HG03108 (cell line): ENCODE measurements around the gene LTBP2.

Experiments used
- ATAC-seq: cut with Tn5 transposase; IDR thresholded peaks from one replicate; pipeline ENCODE4 v1.9.1; 2021; ENCODE audit warnings: moderate library complexity; ENCODE audit not compliant: unreplicated experiment

Gene LTBP2

DNA sequence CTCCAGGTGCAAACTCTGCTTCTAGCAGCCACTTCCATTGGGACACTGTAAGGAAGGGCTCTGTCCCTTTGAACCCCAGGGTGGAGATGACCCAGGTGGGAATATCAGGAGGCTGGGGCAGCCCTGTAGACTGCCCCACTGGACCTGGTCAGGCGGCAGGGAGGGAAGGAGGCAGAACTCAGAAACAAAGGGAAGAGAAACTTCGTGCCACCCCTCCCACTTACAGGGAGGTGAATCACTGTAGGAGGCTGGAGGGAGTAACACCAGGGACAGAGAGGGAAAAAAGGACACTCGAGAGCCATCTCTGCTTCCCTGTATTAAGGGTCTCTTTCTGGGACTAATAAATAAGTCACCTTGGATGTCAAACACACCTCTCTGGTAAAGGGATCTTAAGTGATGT, 81.0 kb downstream of the LTBP2 start:
- no peak for ATAC-seq

DNA sequence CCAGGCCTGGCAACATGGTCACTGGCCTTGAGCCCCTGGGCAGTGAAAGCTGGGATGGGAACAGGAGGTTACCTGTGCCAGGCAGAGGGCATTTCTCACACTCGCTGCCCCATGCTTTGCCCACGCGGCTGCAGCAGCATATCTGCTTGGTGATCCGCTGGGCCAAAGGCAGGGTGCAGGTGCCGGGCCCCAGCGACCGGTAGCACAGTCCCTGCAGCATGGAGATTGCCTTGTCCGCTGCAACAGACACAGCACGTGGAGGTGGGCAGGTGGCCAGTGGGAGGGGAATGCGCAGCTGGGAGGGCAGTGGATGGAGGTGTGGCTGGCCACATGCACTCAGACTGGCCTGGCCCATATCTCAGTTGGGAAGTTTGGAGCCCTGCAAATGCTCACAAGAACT, 83.2 kb downstream of the LTBP2 start:
- ATAC-seq, result no peak

DNA sequence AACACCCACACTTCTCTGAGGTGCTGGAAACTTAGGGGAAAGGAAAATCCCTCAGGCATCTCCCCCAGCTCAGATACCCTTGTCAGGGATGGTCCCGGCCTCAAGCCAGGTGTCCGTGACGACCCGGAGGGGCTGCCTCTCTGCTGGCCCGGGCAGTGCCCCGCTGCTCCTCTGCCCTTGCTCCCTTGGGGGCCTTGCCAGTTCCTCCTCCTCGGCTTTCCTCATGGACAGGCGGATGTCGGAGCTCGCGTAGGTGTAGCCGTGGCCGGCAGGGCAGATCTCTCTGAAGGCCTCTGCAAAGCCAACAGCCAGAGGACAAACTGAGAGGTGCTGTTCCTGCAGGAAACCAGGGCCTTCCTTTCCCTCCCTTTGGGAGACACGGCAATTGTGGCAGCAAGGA, 83.6 kb downstream of the LTBP2 start:
- no peak for ATAC-seq

DNA sequence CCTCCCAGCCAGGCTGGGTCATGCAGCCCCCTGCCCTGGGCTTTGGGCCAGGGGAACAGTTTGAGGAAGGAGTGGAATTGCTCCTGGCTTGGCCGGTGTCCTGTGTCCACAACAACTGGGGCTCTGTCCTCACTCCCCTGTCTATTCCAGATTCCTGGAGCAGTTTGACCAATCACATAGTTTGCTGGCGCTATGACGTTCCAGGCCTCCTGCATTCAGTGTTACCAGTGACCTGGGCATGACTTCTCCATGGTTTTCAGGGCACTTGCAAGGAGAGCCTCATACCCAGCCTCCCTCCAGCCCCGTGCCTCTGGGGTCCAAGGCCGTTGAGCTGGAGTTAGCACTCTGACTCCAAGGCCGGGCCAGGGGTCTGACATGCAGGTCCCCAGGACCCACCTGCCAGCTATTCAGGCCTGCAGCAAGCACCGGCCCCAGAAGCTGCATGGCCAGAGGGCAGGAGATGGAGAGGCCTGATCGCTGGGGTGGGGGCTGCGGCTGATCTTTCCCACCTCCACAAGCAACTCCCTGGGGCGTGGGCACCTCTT, 84.2 kb downstream of the LTBP2 start:
- ATAC-seq, result no peak

DNA sequence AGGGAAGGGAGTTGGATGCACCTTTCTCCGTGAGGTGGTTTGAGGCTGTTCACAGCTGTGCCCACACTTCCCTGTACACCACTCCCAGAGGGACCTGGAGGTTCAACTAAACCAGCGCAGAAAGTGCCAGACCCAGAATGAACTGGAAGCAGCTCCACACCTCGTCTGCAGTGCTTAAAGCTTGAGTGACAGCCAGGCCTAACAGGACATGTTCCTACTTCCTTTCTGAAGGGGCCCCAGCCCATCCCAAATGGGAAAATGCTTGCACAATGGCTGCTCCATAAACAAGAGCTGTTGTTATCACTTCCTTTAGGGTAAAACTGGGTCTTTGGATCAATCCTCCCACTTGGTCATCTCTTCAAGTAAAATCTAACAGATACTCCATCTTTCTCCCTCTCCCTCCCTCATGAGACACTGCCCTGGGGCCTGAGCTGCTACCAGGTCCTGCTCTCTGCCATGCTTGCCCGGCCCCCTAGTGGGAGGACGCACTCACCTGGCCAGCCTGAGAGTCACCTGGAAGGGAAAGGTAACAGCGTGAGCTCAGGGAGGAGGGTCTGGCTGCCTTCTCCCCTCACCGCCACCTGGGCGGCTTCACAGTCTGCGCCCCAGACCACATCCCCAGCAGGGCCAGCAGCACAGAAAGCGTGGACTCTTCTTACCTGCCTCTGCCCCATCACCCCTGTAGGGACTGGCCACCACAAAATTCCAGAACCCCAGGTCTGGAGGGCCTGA, 85.0 kb downstream of the LTBP2 start:
- ATAC-seq, result no peak

DNA sequence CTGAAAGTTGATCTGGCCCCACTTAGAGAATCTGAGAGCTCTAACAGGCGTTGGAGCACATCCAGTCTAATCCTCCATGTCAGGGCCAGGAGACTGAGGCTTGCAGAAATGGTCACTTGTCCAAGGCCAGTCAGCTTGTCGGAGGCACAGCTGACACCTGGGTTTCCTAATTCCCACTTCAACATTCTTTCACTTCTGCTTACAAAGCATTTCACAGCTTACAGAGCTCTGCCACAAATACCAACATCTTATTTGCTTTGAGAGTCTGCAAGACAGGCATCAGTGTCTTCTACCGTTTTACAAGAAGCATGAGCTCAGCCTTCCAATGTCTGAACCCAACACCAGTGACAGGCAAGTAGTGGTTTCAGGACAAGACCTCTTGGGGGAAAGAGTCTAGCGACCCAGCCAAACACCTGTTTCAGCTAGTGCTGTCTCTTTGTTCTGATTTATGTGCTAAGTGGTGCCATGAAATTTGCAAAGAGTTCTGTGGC, 86.6 kb downstream of the LTBP2 start:
- ATAC-seq, result no peak

DNA sequence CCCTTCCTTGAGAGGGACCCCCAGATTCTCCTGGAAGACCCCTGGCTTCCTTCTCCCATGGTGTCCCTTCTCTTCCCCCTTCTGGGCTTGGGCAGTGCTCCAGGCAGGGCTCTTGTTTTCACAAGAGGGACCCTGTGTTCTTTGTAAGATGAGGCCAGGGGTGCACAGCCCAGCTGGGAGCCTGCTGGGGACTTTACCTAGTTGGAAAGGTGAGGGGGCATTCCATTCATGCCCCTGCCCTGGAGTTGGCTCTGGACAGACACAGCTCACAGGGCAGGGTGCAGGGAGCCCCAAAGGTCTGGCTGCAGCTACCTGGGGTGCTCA, 87.3 kb downstream of the LTBP2 start:
- no peak for ATAC-seq

DNA sequence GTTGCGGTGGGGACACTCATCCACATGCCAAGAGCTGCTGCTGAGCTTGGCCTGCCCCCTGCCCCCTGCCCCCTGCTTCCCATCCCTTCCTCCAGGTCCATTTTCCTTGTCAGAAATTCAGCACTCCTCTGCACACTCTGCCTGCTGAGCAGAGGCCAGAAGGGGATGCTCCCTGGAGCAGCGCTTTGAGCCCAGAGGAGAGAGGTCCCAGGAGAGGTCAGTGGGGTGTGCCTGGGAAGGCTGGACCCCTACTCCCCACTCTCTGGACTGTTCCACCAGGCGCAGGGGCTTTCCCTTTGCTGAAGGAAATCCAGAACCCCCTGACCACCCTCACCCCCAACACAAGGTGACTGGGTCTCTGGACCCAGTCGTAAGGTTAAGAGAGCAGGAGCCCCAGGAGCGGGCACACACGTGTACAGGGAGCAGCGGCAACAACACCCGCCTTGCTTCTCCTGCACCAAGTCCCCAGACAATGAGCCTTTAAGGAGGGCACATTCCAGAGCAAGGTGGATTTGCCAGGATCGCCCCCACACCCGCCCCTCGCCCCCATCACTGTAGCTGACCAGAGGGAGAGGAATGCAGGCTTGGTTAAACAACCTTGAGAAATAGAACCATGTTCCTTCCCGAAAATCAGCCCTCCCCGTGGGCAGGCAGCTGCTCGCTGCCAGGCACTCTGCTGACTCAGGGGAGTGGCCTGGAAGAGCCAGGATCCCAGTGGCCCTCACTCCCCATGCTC, 87.8 kb downstream of the LTBP2 start:
- no peak for ATAC-seq

DNA sequence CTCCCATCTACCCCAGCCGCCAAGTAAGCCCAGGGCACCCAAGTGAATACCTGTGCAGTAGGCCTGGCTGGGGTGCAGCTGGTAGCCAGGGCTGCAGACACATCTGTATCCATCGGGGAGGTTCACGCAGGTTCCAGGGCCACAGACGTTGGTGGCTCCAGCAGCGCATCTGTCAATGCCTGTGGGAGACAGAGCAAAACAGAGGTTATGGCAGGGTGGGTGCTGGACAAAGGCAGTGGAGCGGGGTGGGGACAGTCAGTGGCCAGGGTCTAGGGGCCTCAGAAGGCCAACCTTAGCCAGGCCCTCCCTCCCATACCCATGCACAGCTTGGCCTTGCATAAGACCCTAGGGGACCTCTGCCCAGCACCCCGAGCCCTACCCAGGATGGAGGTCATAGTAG, 89.3 kb downstream of the LTBP2 start:
- no peak for ATAC-seq

DNA sequence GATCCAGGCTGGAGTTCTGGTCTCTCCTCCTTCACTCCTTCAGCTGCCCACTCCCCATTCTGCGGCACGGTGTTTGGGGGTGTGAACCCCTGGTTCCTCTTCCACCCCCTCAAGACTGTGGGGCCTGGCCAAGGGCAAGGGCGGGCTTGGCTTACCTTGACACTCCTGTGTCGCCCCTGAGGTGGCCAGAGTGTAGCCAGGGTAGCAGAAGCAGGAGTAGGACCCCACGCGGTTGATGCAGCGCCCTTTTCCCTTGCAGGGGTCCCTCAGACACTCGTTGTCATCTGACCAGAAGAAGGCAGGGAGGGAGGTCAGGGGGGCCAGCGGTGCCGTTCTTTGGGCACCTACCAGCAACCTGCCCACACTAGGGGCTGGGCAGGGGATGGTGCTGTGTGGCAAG, 90.3 kb downstream of the LTBP2 start:
- no peak for ATAC-seq

DNA sequence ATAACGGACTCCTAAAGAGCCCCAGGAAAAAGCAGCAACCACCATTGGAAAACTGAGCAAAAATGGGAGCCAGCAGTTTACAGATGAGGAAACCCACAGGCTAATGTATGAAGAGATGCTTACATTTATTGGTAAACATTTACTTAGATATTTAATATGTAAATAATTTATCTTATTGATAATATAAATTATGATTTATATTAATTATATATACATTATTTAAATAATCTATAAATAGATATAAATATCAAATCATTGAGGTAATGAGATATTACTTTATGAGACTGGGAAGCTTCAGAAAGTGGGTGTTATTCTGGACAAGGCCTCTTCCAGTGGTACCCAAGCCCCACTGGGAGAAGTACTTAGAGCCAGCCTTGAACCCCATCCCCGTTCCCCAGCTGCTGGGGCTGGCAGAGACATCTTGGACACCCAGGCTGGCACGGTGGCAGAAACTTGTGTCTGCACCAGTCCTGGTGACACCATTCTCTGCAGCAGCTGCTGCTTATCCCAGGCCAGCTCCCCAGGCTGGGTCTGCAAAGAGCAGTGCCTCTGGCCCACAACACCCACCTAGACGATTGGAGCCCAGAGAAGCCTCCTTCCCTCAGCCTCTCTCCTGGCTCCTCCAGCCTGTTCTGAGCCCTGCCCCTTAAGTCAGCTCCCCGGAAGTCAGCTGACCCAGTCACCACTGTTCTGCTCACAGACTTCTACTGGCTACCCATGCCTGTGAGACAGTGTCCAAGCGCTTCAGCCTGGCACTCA, 92.5 kb downstream of the LTBP2 start:
- ATAC-seq, result no peak

DNA sequence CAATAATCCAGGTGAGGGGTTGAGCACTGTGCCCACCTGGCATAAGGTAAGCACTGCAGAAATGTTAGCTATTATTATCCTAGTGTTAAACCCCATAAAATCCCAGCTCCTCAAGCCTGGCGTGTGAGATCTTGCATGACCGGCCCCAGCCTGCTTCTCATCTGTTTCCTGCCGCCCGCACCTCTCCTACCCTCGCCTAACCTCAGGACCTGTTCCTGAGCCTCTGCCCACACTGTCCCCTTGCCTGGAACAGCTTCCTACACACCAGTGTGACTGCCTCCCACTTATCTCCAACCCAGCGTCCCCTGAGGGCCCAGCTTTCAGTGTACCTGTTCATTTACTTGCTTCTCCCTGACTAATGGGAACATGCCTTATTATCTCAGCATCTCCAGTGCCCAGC, 93.8 kb downstream of the LTBP2 start:
- ATAC-seq, result no peak

DNA sequence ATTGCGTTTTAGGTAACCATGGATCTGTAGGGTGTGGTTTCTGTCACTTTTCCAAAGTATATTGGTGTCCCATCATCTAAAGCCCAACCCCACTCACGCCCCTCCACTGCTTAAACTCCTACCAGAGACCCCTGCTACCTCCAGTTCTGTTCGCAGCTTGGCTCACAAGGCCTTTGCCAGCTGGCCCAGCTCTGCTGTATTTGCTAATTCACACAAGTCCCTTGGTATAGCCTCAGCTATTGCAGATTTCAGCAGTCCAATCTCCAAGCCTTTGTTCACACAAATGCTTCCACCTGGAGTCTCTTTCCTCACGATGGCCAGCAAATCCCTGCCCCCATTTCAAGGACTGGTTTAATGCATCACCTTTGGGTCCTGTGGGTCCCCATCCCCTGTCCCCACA, 94.3 kb downstream of the LTBP2 start:
- ATAC-seq, result no peak

DNA sequence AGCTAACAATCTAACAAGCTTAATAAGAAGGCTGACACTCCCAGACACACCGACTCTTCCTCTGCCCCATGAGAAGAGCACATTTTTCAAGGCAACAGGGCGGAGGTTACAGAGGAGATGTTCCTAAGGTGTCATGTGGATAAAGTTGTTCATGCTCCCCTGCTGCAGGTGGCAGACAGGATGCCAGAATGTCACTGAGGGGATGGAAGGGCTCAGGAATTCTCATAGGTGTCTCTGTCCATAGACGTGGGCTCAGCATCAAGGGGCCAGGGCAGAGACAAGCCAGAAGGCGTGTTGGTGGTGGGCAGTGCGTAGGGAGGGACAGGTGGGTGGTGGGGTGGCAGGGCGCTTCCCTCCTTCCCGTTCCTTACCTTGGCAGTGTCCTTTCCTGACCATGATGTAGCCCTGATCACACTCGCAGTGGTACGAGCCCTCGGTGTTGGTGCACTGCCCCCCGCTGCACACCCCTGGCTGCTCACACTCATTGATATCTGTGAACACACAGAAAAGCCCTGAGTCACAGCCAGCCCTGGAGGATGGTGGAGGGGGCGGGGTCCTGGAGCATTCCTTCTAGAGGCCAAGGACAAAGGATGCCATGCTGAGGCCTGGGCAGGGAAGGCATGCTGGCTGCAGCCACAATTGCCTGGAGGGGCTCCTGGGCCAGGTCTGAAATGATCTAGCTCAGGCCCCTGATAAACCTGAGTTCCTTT, 95.4 kb downstream of the LTBP2 start:
- no peak for ATAC-seq

DNA sequence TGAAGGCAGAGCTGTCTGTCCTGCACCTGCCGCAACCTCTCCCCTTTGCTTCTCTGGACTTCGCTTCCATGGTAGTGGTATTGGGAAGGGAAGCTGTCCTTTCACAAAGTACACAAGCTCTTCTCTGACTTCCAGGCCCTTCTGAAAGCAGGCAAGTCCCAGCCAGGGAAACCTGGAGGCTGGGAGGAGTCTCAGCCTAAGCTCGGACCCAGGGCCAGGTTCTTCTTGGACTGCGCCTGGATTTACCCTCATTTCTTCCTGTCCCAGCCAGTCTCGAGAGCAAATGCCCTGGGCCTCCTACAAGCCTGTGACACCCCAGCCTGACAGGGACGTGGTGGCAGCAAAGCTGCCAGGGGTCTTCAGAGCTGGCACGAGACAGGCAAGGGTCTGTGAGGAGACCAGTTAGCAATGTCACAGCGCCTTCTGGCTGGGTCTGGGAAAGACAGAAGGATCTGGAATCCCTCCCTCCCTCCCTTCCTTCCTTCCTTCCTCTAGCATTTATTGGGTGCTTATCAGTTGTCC, 96.1 kb downstream of the LTBP2 start:
- no peak for ATAC-seq

DNA sequence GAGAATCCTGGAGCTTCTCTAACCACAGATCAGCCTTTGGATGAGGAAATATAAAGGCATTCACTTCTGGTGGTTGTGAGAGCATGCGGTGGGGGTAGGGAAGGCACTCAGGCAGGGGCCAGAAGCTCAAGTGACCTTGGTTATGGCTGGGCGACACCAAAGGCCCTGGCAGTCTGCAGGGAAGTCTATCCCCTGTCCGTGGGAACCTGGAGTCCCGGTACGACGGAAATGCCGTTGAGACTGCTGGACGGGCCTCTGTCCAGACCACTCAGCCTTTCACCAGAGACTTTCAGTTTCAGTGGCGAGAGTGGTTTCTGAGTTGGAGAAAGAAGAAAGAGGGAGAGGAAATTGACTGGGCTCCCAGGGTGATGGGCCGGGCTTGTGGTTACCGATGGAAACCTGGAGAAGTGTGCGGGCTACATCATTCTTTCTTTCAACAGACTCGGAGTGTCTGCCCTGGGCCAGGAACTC, 97.5 kb downstream of the LTBP2 start:
- ATAC-seq, result no peak

DNA sequence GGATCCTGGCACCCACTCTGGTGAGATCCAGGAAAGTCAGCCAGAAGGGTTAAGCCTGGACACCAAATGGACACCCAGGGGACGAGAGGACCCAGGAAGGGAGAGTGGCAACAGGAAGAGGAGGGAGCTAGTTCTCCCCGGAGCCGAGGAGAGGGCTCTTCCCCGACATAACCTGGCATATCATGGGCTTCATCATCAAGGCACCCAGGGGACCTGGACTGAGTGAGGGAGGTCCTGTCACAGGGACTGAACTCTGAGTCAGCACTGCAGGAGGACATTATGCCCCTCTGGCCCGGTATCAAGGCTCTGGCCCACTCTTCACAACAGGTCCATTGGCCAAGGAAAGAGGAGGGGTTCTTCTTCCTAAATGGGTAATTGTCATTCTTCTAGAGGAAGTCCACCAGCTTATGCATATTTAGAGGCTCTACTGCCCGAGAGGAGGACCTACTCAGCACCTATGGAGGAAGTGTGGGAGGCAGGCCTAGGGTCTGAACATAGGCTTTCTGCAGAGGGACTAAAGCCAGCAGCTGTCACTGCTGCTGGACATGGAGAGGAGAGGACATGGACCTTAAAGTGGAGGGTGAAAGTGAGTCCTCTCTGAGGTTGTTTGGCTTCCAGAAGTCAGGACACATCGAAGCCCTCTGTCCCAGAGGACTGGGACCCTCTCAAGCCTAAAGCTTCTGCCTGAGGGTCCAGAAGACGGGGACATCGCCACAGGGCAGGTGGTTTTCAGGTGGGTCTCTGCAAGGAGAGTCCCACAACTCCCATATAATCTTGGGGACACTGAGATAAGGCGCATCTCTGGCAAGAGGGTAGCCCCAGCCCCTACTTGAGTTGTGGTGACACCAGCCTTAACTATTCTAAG, 99.8 kb downstream of the LTBP2 start:
- no peak for ATAC-seq

DNA sequence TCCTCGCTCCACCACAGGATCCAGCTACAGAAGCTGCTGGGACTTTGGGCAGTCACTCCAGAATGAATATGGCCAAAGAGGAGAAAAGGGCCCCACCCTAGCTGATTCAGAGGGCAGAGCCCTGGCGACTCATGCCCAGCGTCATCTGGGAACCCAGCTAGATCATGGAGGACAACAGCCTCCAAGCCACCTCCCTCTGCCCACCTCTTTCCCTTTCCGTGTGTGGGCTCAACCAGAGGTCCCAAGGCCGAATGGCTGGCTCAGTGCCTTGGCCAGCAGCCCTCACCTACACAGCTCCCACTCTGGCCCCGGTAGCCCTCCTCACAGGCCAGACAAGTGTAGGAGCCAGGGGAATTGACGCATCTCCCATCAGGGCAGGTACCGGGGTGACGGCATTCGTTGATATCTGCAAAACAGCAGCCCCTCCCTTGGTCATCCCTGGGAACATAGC, 101.1 kb downstream of the LTBP2 start:
- ATAC-seq, result no peak

DNA sequence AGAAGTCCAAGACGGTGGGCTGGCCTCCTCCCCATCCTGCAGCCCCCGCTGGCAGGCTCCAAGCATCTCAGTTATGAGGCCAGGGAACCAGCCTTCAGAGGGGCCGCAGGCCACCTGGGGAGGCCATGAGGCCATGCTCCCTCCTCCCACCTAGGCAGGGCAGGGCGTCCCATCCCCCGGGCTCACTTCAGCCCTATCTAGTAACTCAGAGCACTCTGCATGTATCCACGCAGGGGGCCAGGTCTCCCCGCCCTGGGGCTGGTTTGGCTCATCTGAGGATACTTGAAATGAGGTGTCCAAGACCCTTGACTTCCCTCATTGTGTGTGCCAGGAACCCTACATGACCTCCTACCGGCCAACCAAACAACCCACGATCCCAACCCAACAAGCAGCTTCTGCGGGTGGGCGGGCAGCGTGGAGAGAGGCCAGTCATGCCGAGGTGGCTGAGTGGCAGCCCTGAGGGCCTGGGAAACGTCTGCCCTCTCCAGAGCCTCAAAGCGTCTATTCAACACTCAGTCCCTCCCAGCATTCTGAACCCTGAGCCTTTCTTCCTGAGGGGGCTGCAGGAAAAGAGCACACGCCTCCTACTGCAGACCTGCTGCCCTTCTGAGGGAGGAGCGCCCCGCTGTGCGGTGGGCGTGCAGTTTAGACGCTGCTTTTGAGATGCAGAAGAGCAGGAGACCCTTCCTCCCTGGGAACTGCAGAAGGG, 101.7 kb downstream of the LTBP2 start:
- ATAC-seq, result no peak
